ENCODE data around the gene HMG20A. TPM values are rescaled to one million over a fixed set of nuclear protein-coding genes. Genes with fewer than 3 reads are reported as not detected.

HMG20A gene
- total RNA-seq, 1 experiment from 2014 or later: 54.0 TPM

DNA sequence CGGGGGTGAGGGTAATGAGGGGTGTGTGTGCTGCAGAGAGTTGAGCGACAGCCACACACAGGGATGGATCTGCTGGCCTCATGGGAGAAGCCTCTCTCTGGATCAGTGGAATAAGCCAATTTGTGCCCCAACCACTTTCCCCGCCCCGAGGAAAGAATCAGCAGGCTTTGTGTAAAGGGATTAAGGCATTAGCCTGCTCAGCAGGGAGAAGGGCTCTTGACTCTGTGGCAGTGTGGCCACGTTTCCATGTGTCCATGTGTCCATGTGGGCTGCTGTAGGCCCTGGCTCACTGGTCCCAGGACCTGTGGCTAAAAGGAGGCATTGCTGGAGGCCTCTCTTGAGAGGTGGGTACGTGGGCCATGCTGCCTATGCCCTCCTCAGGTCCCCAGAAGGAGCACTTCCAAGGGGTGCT is 104.7 kb downstream of the HMG20A start:
- DNase-seq (ENCODE audit: low read depth, low spot score) (no peak), ATAC-seq (no peak)
- TF ChIP-seq SIN3A (IDR thresholded peaks at IDR 0.05; ENCODE audit: borderline replicate concordance, insufficient read depth, low read depth, low read length) (no peak), TCF7L2 (IDR thresholded peaks at IDR 0.05; ENCODE audit: low read depth, low read length) (no peak), POLR2AphosphoS5 (IDR thresholded peaks at IDR 0.05; ENCODE audit: low read depth, low read length) (no peak)
- TF ChIP-seq, protein P1, sequence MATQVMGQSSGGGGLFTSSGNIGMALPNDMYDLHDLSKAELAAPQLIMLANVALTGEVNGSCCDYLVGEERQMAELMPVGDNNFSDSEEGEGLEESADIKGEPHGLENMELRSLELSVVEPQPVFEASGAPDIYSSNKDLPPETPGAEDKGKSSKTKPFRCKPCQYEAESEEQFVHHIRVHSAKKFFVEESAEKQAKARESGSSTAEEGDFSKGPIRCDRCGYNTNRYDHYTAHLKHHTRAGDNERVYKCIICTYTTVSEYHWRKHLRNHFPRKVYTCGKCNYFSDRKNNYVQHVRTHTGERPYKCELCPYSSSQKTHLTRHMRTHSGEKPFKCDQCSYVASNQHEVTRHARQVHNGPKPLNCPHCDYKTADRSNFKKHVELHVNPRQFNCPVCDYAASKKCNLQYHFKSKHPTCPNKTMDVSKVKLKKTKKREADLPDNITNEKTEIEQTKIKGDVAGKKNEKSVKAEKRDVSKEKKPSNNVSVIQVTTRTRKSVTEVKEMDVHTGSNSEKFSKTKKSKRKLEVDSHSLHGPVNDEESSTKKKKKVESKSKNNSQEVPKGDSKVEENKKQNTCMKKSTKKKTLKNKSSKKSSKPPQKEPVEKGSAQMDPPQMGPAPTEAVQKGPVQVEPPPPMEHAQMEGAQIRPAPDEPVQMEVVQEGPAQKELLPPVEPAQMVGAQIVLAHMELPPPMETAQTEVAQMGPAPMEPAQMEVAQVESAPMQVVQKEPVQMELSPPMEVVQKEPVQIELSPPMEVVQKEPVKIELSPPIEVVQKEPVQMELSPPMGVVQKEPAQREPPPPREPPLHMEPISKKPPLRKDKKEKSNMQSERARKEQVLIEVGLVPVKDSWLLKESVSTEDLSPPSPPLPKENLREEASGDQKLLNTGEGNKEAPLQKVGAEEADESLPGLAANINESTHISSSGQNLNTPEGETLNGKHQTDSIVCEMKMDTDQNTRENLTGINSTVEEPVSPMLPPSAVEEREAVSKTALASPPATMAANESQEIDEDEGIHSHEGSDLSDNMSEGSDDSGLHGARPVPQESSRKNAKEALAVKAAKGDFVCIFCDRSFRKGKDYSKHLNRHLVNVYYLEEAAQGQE (IDR thresholded peaks at IDR 0.05; ENCODE audit: insufficient read depth in 1 of 2, low read depth in 2 of 2, low read length in 1 of 2): no peak
- TF ChIP-seq, protein P2, sequence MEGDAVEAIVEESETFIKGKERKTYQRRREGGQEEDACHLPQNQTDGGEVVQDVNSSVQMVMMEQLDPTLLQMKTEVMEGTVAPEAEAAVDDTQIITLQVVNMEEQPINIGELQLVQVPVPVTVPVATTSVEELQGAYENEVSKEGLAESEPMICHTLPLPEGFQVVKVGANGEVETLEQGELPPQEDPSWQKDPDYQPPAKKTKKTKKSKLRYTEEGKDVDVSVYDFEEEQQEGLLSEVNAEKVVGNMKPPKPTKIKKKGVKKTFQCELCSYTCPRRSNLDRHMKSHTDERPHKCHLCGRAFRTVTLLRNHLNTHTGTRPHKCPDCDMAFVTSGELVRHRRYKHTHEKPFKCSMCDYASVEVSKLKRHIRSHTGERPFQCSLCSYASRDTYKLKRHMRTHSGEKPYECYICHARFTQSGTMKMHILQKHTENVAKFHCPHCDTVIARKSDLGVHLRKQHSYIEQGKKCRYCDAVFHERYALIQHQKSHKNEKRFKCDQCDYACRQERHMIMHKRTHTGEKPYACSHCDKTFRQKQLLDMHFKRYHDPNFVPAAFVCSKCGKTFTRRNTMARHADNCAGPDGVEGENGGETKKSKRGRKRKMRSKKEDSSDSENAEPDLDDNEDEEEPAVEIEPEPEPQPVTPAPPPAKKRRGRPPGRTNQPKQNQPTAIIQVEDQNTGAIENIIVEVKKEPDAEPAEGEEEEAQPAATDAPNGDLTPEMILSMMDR (IDR thresholded peaks at IDR 0.05): no peak
- peak overlapping the region; percentile 18; the same call in 1 of the 2 replicates for H3K27ac ChIP-seq (ENCODE audit: low read length)
- ChIA-PET CTCF (no interaction called here), POLR2A (no interaction called here)
- H3K4me3 ChIP-seq (ENCODE audit: low read depth in 2 of 2, low read length in 2 of 2): no peak overlapping the region
- BruUV-seq (replicated peaks): no TSS peak
- no peaks in the 10 kb centered on the region for H3K36me3 ChIP-seq (ENCODE audit: control insufficient read depth, insufficient read depth, low read length)
- H3K27me3 ChIP-seq (ENCODE audit: control insufficient read depth, insufficient read depth, low read length): no peaks in the 10 kb centered on the region
- intact Hi-C loops (cut with micrococcal nuclease; ENCODE audit: unreplicated experiment): no loop called here
- peaks cover 8% of the 10 kb centered on the region; the same call in 1 of the 2 replicates for H3K4me1 ChIP-seq (ENCODE audit: control insufficient read depth, insufficient read depth, low read length)
- in situ Hi-C loops (cut with HindIII; ENCODE audit: low pct_unique_long_range_greater_than_20kb, low sequenced_read_pairs): no loop called here
- H3K9me3 ChIP-seq (ENCODE audit: control insufficient read depth, insufficient read depth, low read depth, low read length): no peaks in the 10 kb centered on the region

DNA sequence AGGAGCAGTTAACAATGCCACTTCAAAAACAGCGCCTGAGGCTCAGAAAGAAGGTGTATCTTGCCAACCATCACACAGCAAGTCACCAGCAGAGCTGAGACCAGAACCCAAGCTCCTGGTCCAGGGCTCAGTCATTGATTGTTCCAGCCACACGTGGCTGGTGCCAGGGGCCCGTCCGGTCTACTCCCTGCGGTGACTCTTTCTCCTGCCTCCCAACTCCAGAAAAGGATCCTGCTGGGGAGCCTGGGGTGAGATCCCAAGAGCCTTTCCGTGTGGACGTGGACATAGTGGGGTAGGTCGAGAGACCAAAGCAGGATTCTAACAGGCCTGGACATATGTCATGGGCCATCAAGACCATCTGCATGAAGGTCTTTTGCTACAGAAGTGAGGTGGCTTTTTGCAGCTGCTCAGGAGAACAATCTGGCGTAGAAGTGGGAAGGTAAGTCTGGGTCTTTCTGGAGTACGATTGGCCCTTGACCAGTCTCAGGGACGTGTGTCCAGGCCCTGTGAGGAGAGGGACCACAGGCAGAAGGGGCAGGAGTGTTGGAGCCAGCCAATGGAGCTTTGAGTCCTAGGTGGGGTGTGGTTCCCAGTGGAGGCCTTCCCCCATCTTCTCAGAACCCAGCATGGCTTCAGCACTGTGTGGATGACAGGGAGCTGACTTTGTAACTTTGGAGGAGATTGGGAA is 105.4 kb downstream of the HMG20A start:
- no peaks in the 10 kb centered on the region for H3K27me3 ChIP-seq (ENCODE audit: control insufficient read depth, insufficient read depth, low read length)
- H3K27ac ChIP-seq (ENCODE audit: low read length): peak overlapping the region; percentile 18; the same call in 1 of the 2 replicates
- no peaks in the 10 kb centered on the region for H3K36me3 ChIP-seq (ENCODE audit: control insufficient read depth, insufficient read depth, low read length)
- BruUV-seq (replicated peaks): no TSS peak
- H3K4me1 ChIP-seq (ENCODE audit: control insufficient read depth, insufficient read depth, low read length): peaks cover 8% of the 10 kb centered on the region; the same call in 1 of the 2 replicates
- CTCF ChIA-PET: no interaction called here
- H3K9me3 ChIP-seq (ENCODE audit: control insufficient read depth, insufficient read depth, low read depth, low read length): no peaks in the 10 kb centered on the region
- no peak for DNase-seq (ENCODE audit: low read depth, low spot score)
- TF ChIP-seq POLR2AphosphoS5 (IDR thresholded peaks at IDR 0.05; ENCODE audit: low read depth, low read length): no peak
- no peak for TF ChIP-seq SIN3A (IDR thresholded peaks at IDR 0.05; ENCODE audit: borderline replicate concordance, insufficient read depth, low read depth, low read length)
- TF ChIP-seq, protein P1 (IDR thresholded peaks at IDR 0.05; ENCODE audit: insufficient read depth in 1 of 2, low read depth in 2 of 2, low read length in 1 of 2): no peak
- no peak for TF ChIP-seq TCF7L2 (IDR thresholded peaks at IDR 0.05; ENCODE audit: low read depth, low read length)
- TF ChIP-seq, protein P2 (IDR thresholded peaks at IDR 0.05): no peak
- ATAC-seq: no peak; the same call in 1 of the 2 replicates
- intact Hi-C loops (cut with micrococcal nuclease; ENCODE audit: unreplicated experiment): no loop called here
- in situ Hi-C loops (cut with HindIII; ENCODE audit: low pct_unique_long_range_greater_than_20kb, low sequenced_read_pairs): no loop called here
- no peak overlapping the region for H3K4me3 ChIP-seq (ENCODE audit: low read depth in 2 of 2, low read length in 2 of 2)
- POLR2A ChIA-PET: no interaction called here

All from Panc1 (cell line).